WERI-Rb-1 (cell line): ENCODE data around the gene GRIK1.

Experiments used
- DNase-seq: peaks from one replicate; pipeline ENCODE4 v3.0.0-alpha.2; 2020
- H3K27ac ChIP-seq: fragments of 250-450 bp; sonication (Bioruptor Pico); 2 replicates; pipeline ENCODE4 v1.5.1; 2020; ENCODE audit warnings: mild to moderate bottlenecking, moderate library complexity
- H3K27me3 ChIP-seq: fragments of 250-450 bp; sonication (Bioruptor Pico); 2 replicates; pipeline ENCODE4 v1.5.1; 2021; ENCODE audit warnings: mild to moderate bottlenecking, low read depth, moderate library complexity; ENCODE audit not compliant: insufficient read depth, severe bottlenecking
- H3K36me3 ChIP-seq: fragments of 250-450 bp; sonication (Bioruptor Pico); 2 replicates; pipeline ENCODE4 v1.5.1; 2020; ENCODE audit warnings: mild to moderate bottlenecking, moderate library complexity
- H3K4me3 ChIP-seq: 2 replicates; pipeline ENCODE4 v1.5.1; 2011; ENCODE audit warnings: low read depth, mild to moderate bottlenecking, control low read depth, low read length
- H3K9me3 ChIP-seq: fragments of 250-450 bp; sonication (Bioruptor Pico); 2 replicates; pipeline ENCODE4 v1.5.1; 2021; ENCODE audit warnings: mild to moderate bottlenecking, moderate library complexity; ENCODE audit not compliant: severe bottlenecking
- CTCF ChIP-seq: IDR thresholded peaks from 2 replicates; pipeline ENCODE4 v1.5.1; 2011; ENCODE audit warnings: low read depth, mild to moderate bottlenecking, control low read depth, inconsistent platforms, low read length

Gene GRIK1

GRCh38 chr21:29678626-29679025 lies 261.2 kb downstream of the GRIK1 start:
- Histone ChIP-seq H3K27ac (no peak overlapping the region), H3K36me3 (no peaks in the 10 kb centered on the region), H3K27me3 (no peaks in the 10 kb centered on the region), H3K4me3 (no peak overlapping the region), H3K9me3 (no peaks in the 10 kb centered on the region)
- TF ChIP-seq CTCF, result no peak
- DNase-seq, result no peak

- DNase-seq, result no peak
- H3K27me3 ChIP-seq, result no peaks in the 10 kb centered on the region
- H3K4me3 ChIP-seq, result no peak overlapping the region
- no peaks in the 10 kb centered on the region for H3K9me3 ChIP-seq
- no peak overlapping the region for H3K27ac ChIP-seq
- H3K36me3 ChIP-seq, result no peaks in the 10 kb centered on the region
- no peak for TF ChIP-seq CTCF
These were observed 262.5 kb downstream of the GRIK1 start for GRCh38 chr21:29677326-29677725.

- H3K27ac ChIP-seq, result no peak overlapping the region
- H3K36me3 ChIP-seq, result no peaks in the 10 kb centered on the region
- no peak for TF ChIP-seq CTCF
- no peak overlapping the region for H3K4me3 ChIP-seq
- no peaks in the 10 kb centered on the region for H3K9me3 ChIP-seq
- no peaks in the 10 kb centered on the region for H3K27me3 ChIP-seq
- DNase-seq, result no peak
These were observed 263.4 kb downstream of the GRIK1 start for GRCh38 chr21:29676395-29676794.

DNA sequence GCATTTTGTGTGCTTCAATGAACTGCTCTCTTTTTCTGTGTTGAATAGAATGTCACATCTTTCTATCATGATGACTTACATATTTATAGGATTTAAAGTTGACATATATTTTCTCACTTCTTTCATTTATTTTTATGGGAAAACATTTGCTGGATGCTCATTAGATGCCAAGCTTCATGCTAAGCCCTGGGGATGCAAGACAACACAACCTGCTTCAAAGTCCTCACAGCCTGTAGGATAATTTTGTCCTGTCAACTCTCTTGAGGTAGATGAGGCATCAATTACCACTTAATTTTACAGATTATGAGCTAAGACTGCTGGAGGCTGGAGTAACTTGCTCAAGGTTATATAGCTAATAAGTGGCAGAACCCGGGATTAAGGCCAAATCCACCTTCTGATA lies 264.3 kb downstream of the GRIK1 start:
- TF ChIP-seq CTCF, result no peak
- H3K9me3 ChIP-seq, result no peaks in the 10 kb centered on the region
- no peak overlapping the region for H3K27ac ChIP-seq
- no peaks in the 10 kb centered on the region for H3K27me3 ChIP-seq
- H3K4me3 ChIP-seq, result no peak overlapping the region
- no peak for DNase-seq
- H3K36me3 ChIP-seq, result no peaks in the 10 kb centered on the region

DNA sequence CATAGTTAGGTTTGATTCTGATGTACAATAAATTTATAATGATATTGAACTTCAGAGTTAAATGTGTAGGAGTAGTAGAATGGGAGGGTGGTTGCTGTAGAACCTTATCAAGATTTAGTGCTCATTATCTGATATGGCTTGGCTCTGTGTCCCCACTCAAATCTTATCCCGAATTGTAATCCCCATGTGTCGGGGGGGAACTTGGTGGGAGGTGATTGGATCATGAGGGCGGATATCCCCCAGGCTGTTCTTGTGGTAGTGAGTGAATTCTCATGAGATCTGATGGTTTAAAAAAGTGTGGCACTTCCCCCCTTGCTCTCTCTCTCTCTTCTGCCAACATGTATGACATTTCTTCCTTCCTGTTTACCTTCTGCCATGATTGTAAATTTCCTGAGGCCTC lies 265.5 kb downstream of the GRIK1 start:
- Histone ChIP-seq H3K4me3 (no peak overlapping the region), H3K27ac (no peak overlapping the region), H3K36me3 (no peaks in the 10 kb centered on the region), H3K9me3 (no peaks in the 10 kb centered on the region), H3K27me3 (no peaks in the 10 kb centered on the region)
- no peak for TF ChIP-seq CTCF
- DNase-seq, result no peak

- H3K27ac ChIP-seq, result no peak overlapping the region
- DNase-seq, result no peak
- no peak for TF ChIP-seq CTCF
- H3K9me3 ChIP-seq, result no peaks in the 10 kb centered on the region
- H3K4me3 ChIP-seq, result no peak overlapping the region
- H3K27me3 ChIP-seq, result no peaks in the 10 kb centered on the region
- no peaks in the 10 kb centered on the region for H3K36me3 ChIP-seq
These were observed 266.6 kb downstream of the GRIK1 start for GRCh38 chr21:29673096-29673610.
